NCI-H748 treated with DMSO at 0.1 percent for 48 hours (cell line): Measurements from ENCODE around the gene UCP1.
"Not testable (repeated sequence)": the region's sequence is repeated elsewhere in the genome, so short reads cannot be mapped to it uniquely, and the experiment has no call there.

Source experiments
- DNase-seq: peaks from one replicate; lab custom pipeline; 2025; lab: John Stamatoyannopoulos, UW

UCP1 gene

DNA sequence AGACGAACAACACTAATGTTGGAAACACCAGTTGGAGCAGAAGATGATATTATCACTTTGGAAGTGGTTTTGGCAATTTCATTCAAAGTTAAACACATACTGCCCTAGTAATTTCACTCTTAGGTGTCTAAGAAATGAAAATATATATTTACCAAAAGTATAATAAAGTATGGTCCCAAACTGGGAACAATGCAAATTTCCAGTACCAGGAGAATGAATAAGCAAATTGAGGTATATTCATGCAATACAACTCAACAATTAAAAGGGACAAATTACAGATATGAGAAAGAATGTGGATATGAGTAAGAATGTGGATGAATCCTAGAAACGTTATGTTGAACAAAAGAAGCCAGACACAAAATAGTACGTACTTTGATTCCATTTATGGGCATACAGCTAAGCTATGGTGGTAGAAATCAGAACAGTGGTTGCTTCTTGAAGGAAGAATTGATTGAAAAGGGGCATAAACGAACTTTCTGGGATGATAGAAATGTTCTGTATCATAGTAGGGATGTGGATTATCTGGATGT is 34.7 kb downstream of the UCP1 start:
- DNase-seq: no peak

DNA sequence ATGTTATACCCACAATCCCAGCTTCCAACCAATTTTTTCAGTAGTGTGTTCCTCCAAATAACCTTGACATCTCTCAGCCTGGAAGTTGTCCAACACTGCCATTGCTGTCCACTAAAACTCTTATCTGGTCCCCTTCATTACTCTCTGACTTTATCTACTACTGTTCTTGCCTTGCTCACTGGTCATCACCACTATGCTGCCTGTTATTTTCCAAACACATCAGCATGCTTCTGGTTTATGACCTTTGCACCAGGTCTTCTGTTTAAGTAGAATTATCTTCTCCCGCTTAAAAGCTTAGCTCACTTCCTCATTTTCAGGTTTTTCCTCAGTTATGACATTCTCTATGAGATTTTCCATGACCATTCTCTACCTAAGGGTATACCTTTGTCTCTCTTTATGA is 39.3 kb downstream of the UCP1 start:
- no peak for DNase-seq

DNA sequence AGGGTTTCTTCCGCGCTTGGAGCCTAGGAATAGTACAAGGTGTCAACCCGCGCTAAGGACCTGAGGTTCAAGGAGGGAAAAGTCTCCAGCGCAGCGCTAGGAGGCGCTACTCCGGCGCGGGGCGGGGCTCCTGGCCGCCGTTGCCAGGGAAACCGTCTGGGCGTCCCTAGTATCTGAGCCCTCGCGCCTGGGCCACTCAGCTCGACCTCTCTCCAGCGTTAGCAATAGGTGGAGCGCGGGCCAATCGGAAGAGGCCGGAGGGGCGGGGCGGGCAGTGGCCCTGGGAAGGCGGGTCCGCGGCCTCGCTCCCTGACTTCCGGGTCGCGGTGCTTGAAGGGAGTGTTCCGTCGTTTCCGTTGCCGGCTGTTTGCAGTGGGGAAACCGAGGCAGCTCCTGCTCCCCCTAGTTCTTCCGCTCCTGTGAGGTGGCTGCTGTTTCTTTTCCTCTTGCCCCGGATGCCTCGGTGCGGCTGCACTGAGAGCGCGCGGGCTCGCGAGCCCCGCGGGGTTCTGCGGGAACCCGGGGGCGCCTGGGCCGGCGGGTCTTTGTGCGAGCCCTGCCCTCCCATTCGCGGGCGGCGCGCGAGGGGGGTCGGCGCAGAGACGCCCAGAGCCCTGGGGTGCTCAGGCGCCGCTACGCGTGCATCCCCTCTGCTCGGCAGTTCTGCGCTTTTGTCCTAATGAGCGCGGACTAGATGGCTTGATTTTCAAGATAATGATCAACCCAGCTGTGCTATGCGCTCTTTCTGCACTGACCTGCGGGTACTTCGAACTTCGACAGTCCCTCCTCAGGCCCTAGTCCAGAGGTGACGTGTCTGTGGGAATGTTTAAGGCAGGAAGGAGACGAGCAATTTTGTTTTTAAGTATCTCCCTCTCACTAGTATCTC is 44.7 kb downstream of the UCP1 start, which contains the start of gene ELMOD2:
TSS of gene ELMOD2 (plus strand) at position 312 of the 886 bp plus-strand sequence. CDS start 1,261 bp downstream, outside the sequence.
- peak; percentile 86 for DNase-seq

GRCh38 chr4:140523370-140523856 is 45.3 kb downstream of the UCP1 start:
- no peak for DNase-seq

DNA sequence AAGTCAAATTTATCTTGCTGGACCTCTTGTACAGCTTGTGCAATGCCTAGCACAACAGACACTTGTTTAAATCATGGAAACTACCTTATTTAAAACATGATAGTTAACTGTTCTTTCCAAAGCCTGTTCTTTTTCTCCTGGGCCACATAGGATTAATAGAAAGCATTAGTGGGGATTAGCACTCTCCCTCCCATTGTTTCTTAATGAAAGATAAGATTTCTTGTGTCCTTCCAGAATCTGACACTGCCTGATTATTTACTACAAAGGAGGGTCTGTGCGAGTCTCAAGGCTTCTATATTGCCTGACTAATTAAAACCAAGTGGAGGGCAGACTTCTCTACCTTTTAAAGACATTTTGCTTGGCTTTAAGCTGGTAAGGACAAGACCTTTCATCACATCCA is 53.3 kb downstream of the UCP1 start:
- no peak for DNase-seq

GRCh38 chr4:140513765-140514164 is 55.0 kb downstream of the UCP1 start:
- DNase-seq: not testable (repeated sequence)
